GM12865 (cell line): ENCODE results near the gene NCOA7.

Source experiments
- DNase-seq: peaks from one replicate; pipeline ENCODE4 v3.0.0; 2010; ENCODE audit warnings: low read depth
- H3K4me3 ChIP-seq: 2 replicates; pipeline ENCODE4 v1.5.1; 2011; ENCODE audit warnings: mild to moderate bottlenecking, low read depth, low read length, control low read depth
- CTCF ChIP-seq: IDR thresholded peaks from 2 replicates; pipeline ENCODE4 v1.5.1; 2011; ENCODE audit warnings: low read length, control low read depth, low read depth, inconsistent platforms; ENCODE audit not compliant: insufficient read depth; ENCODE audit errors: missing control alignments

The NCOA7 gene

GRCh38 chr6:125819535-125820326, 29.0 kb downstream of the NCOA7 start:
- no peak for DNase-seq
- TF ChIP-seq CTCF = no peak
- H3K4me3 ChIP-seq = no peak overlapping the region

- H3K4me3 ChIP-seq = no peak overlapping the region
- no peak for DNase-seq
- no peak for TF ChIP-seq CTCF
These were observed 31.1 kb downstream of the NCOA7 start for GRCh38 chr6:125821825-125822281.

GRCh38 chr6:125823180-125823579, 32.4 kb downstream of the NCOA7 start:
- DNase-seq = no peak
- no peak for TF ChIP-seq CTCF
- no peak overlapping the region for H3K4me3 ChIP-seq

- no peak for DNase-seq
- H3K4me3 ChIP-seq = no peak overlapping the region
- no peak for TF ChIP-seq CTCF
These were observed 34.4 kb downstream of the NCOA7 start for GRCh38 chr6:125824946-125825771.

- TF ChIP-seq CTCF = no peak
- no peak for DNase-seq
These were observed 36.1 kb downstream of the NCOA7 start for GRCh38 chr6:125826695-125827463.

GRCh38 chr6:125827788-125828320, 37.1 kb downstream of the NCOA7 start:
- DNase-seq = no peak
- H3K4me3 ChIP-seq = no peak overlapping the region
- no peak for TF ChIP-seq CTCF

More at GRCh38 chr6:125826695-125827463, 36.1 kb downstream of the NCOA7 start:
- no peak overlapping the region for H3K4me3 ChIP-seq
